Osteocyte (in vitro differentiated cells): Measurements from ENCODE around the gene SEMA3G. TPM values are rescaled to one million over a fixed set of nuclear protein-coding genes. Genes with fewer than 3 reads are reported as not detected.

ENCODE experiments used
- DNase-seq: peaks from one replicate; pipeline ENCODE4 v3.0.0; 2021; ENCODE audit warnings: mixed read lengths; ENCODE audit not compliant: unreplicated experiment; ENCODE audit errors: extremely low spot score
- H3K27ac Mint-ChIP-seq: one replicate; pipeline ENCODE4 v1.8.0; 2021; ENCODE audit warnings: mild to moderate bottlenecking, mixed read lengths; ENCODE audit not compliant: unreplicated experiment
- H3K27me3 Mint-ChIP-seq: one replicate; pipeline ENCODE4 v1.8.0; 2021; ENCODE audit warnings: mixed read lengths; ENCODE audit not compliant: unreplicated experiment
- H3K36me3 Mint-ChIP-seq: one replicate; pipeline ENCODE4 v1.8.0; 2021; ENCODE audit warnings: mixed read lengths; ENCODE audit not compliant: unreplicated experiment
- H3K4me1 Mint-ChIP-seq: one replicate; pipeline ENCODE4 v1.8.0; 2021; ENCODE audit warnings: mixed read lengths; ENCODE audit not compliant: unreplicated experiment
- H3K4me3 Mint-ChIP-seq: one replicate; pipeline ENCODE4 v1.8.0; 2021; ENCODE audit warnings: mild to moderate bottlenecking, moderate library complexity, mixed read lengths; ENCODE audit not compliant: unreplicated experiment
- H3K9me3 Mint-ChIP-seq: one replicate; pipeline ENCODE4 v1.8.0; 2021; ENCODE audit warnings: mixed read lengths; ENCODE audit not compliant: unreplicated experiment
- CTCF ChIP-seq: fragments of 200-600 bp; sonication (generic); IDR thresholded peaks from 2 replicates; pipeline ENCODE4 v1.5.0; 2021; ENCODE audit warnings: antibody characterized with exemption, mild to moderate bottlenecking, moderate library complexity
- total RNA-seq: library from RNA; stranded (reverse); gene quantifications from 2 replicates; pipeline ENCODE4 v1.2.1, GENCODE V29; 2021

Gene SEMA3G
- total RNA-seq, 1 donor from 2014 or later: not detected

DNA sequence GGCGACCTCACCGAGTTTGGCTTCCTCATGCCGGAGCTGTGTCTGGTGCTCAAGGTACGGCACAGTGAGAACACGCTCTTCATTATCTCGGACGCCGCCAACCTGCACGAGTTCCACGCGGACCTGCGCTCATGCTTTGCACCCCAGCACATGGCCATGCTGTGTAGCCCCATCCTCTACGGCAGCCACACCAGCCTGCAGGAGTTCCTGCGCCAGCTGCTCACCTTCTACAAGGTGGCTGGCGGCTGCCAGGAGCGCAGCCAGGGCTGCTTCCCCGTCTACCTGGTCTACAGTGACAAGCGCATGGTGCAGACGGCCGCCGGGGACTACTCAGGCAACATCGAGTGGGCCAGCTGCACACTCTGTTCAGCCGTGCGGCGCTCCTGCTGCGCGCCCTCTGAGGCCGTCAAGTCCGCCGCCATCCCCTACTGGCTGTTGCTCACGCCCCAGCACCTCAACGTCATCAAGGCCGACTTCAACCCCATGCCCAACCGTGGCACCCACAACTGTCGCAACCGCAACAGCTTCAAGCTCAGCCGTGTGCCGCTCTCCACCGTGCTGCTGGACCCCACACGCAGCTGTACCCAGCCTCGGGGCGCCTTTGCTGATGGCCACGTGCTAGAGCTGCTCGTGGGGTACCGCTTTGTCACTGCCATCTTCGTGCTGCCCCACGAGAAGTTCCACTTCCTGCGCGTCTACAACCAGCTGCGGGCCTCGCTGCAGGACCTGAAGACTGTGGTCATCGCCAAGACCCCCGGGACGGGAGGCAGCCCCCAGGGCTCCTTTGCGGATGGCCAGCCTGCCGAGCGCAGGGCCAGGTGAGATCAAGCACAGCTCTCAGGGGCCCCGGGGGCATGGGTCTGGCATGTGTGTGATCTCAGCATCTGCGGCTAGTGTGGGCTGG lies 43.1 kb upstream of the SEMA3G start:
- H3K27ac Mint-ChIP-seq: no peak overlapping the region
- no peaks in the 10 kb centered on the region for H3K9me3 Mint-ChIP-seq
- H3K27me3 Mint-ChIP-seq: no peaks in the 10 kb centered on the region
- peaks cover 18% of the 10 kb centered on the region for H3K4me1 Mint-ChIP-seq
- H3K4me3 Mint-ChIP-seq: no peak overlapping the region
- peaks cover 38% of the 10 kb centered on the region for H3K36me3 Mint-ChIP-seq
- no peak for DNase-seq
- no peak for TF ChIP-seq CTCF

DNA sequence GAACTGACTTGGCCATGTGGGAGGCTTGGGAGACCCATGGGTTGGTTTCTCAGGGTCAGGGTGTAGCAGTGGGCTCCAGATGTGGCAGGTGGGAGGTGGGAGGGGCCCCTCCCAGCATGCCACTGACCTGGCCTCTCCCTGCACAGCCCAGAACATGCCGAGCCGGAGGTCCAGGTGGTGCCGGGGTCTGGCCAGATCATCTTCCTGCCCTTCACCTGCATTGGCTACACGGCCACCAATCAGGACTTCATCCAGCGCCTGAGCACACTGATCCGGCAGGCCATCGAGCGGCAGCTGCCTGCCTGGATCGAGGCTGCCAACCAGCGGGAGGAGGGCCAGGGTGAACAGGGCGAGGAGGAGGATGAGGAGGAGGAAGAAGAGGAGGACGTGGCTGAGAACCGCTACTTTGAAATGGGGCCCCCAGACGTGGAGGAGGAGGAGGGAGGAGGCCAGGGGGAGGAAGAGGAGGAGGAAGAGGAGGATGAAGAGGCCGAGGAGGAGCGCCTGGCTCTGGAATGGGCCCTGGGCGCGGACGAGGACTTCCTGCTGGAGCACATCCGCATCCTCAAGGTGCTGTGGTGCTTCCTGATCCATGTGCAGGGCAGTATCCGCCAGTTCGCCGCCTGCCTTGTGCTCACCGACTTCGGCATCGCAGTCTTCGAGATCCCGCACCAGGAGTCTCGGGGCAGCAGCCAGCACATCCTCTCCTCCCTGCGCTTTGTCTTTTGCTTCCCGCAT lies 42.3 kb upstream of the SEMA3G start:
- no peaks in the 10 kb centered on the region for H3K27me3 Mint-ChIP-seq
- H3K4me1 Mint-ChIP-seq: peaks cover 12% of the 10 kb centered on the region
- H3K36me3 Mint-ChIP-seq: peaks cover 37% of the 10 kb centered on the region
- TF ChIP-seq CTCF: no peak
- DNase-seq: no peak
- H3K27ac Mint-ChIP-seq: no peak overlapping the region
- H3K9me3 Mint-ChIP-seq: no peaks in the 10 kb centered on the region
- no peak overlapping the region for H3K4me3 Mint-ChIP-seq

GRCh38 chr3:52484680-52485461 lies 40.0 kb upstream of the SEMA3G start:
- DNase-seq: no peak
- no peak for TF ChIP-seq CTCF
- Mint-ChIP-seq H3K27ac (no peak overlapping the region), H3K9me3 (no peaks in the 10 kb centered on the region), H3K4me1 (peaks cover 8% of the 10 kb centered on the region), H3K36me3 (peaks cover 45% of the 10 kb centered on the region), H3K4me3 (no peak overlapping the region), H3K27me3 (no peaks in the 10 kb centered on the region)

- TF ChIP-seq CTCF: no peak
- peaks cover 49% of the 10 kb centered on the region for H3K36me3 Mint-ChIP-seq
- no peaks in the 10 kb centered on the region for H3K9me3 Mint-ChIP-seq
- peaks cover 8% of the 10 kb centered on the region for H3K4me1 Mint-ChIP-seq
- H3K4me3 Mint-ChIP-seq: no peak overlapping the region
- no peak for DNase-seq
- H3K27ac Mint-ChIP-seq: no peak overlapping the region
- H3K27me3 Mint-ChIP-seq: no peaks in the 10 kb centered on the region
Measured at GRCh38 chr3:52483577-52484381, 38.9 kb upstream of the SEMA3G start.
